ENCODE results near the gene SEPTIN2.

DNA sequence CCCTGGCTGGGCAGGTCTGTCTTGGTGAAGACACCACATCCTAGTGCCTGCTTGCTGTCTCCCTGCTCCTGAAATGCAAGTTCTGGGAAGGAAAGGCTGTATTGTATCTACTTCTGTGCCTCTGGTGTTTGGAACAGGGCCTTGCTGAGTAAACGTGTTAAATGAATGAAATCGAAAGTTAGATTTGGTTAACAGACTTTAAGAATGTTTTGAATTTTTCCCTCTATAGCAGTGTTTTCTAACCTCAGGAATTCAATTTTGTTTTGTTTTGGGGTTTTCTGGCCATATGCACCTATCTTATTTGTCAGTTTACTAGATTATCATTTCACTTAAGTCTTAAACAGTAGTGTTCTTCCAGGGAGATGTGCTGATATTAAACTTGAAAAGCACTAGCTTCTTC lies 61.1 kb downstream of the SEPTIN2 start:
- TF ChIP-seq, protein P1, sequence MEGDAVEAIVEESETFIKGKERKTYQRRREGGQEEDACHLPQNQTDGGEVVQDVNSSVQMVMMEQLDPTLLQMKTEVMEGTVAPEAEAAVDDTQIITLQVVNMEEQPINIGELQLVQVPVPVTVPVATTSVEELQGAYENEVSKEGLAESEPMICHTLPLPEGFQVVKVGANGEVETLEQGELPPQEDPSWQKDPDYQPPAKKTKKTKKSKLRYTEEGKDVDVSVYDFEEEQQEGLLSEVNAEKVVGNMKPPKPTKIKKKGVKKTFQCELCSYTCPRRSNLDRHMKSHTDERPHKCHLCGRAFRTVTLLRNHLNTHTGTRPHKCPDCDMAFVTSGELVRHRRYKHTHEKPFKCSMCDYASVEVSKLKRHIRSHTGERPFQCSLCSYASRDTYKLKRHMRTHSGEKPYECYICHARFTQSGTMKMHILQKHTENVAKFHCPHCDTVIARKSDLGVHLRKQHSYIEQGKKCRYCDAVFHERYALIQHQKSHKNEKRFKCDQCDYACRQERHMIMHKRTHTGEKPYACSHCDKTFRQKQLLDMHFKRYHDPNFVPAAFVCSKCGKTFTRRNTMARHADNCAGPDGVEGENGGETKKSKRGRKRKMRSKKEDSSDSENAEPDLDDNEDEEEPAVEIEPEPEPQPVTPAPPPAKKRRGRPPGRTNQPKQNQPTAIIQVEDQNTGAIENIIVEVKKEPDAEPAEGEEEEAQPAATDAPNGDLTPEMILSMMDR (IDR thresholded peaks at IDR 0.05), result no peak
- TF ChIP-seq POLR2A (IDR thresholded peaks at IDR 0.05), result no peak
